GM12891 (cell line): ENCODE results near the gene IDH3G.

ENCODE experiments used
- DNase-seq: peaks from one replicate; pipeline ENCODE4 v3.0.0; 2011; ENCODE audit warnings: low spot score; ENCODE audit not compliant: insufficient read length
- FAIRE-seq: peaks from 2 replicates; lab custom pipeline; 2011; peaks lifted over from hg19 to GRCh38; lab: Jason Lieb, UNC
- PAX5 ChIP-seq: IDR thresholded peaks from 2 replicates; pipeline ENCODE4 v1.6.1; 2011; ENCODE audit warnings: low read length, moderate library complexity, mild to moderate bottlenecking; ENCODE audit not compliant: insufficient read depth, severe bottlenecking
- POLR2A ChIP-seq: IDR thresholded peaks from 2 replicates; pipeline ENCODE4 v1.6.1; 2011; ENCODE audit warnings: low read depth, low read length, control low read depth
- POLR2AphosphoS5 ChIP-seq: IDR thresholded peaks from 2 replicates; pipeline ENCODE4 v1.6.1; 2011; ENCODE audit warnings: low read depth, low read length, control low read depth
- POU2F2 ChIP-seq: IDR thresholded peaks from 2 replicates; pipeline ENCODE4 v1.6.1; 2011; ENCODE audit warnings: low read depth, mild to moderate bottlenecking, control low read depth, low read length, moderate library complexity
- SPI1 ChIP-seq: IDR thresholded peaks from 2 replicates; pipeline ENCODE4 v1.6.1; 2011; ENCODE audit warnings: low read depth, low read length, control low read depth
- TAF1 ChIP-seq: IDR thresholded peaks from 2 replicates; pipeline ENCODE4 v1.6.1; 2011; ENCODE audit warnings: low read depth, low read length, control low read depth

The IDH3G gene

DNA sequence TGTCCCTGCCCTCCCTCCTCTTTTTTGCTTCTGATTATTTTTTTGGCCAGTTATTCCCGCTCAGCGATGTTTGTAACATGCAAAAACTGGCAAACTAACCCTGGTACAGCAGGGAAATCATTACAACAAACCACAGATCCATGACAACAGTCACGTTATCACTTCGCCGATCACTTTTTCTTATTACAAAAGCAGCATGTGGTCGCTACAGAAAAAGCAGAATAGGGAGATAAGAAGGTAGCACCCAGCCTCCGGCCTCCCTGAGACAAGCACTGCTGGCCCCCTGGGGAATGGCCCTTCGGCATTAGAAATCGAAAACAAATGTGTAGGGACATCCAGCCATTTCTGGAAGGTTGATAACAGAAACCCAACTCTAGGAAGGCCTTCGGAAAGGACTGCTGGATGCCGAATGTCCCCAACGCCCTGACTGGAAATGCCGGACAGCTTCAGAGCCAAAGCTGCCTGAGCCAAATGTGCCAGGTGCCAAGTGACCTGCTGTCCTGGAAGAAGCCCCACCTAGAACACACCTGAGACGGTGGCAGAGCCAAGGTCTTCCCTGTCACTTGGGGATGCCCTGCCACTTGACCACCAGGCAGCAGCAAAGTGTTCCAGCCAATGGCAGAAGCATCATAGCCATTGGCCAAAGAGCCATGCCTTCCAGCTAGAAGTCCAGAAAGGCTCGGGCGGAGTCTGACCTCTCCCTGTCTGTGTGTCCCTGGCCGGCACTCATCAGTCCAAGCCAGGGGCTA is 2.9 kb downstream of the IDH3G start:
- TF ChIP-seq POLR2AphosphoS5 (no peak), TAF1 (no peak), POU2F2 (no peak), POLR2A (no peak), PAX5 (no peak), SPI1 (no peak)
- DNase-seq = no peak
- peak; percentile 43 for FAIRE-seq

GRCh38 chrX:153789654-153790053 is 4.5 kb downstream of the IDH3G start:
- DNase-seq (no peak), FAIRE-seq (no peak)
- TF ChIP-seq POU2F2 (no peak), PAX5 (no peak), POLR2AphosphoS5 (no peak), POLR2A (no peak), TAF1 (no peak), SPI1 (no peak)

- DNase-seq (no peak), FAIRE-seq (no peak)
- no peak for TF ChIP-seq POU2F2
- no peak for TF ChIP-seq SPI1
- no peak for TF ChIP-seq TAF1
- no peak for TF ChIP-seq PAX5
- no peak for TF ChIP-seq POLR2A
- no peak for TF ChIP-seq POLR2AphosphoS5
These were observed 7.5 kb downstream of the IDH3G start for GRCh38 chrX:153786669-153787068.

- no peak for FAIRE-seq
- no peak for DNase-seq
These were observed 9.7 kb downstream of the IDH3G start for GRCh38 chrX:153784325-153784967.

DNA sequence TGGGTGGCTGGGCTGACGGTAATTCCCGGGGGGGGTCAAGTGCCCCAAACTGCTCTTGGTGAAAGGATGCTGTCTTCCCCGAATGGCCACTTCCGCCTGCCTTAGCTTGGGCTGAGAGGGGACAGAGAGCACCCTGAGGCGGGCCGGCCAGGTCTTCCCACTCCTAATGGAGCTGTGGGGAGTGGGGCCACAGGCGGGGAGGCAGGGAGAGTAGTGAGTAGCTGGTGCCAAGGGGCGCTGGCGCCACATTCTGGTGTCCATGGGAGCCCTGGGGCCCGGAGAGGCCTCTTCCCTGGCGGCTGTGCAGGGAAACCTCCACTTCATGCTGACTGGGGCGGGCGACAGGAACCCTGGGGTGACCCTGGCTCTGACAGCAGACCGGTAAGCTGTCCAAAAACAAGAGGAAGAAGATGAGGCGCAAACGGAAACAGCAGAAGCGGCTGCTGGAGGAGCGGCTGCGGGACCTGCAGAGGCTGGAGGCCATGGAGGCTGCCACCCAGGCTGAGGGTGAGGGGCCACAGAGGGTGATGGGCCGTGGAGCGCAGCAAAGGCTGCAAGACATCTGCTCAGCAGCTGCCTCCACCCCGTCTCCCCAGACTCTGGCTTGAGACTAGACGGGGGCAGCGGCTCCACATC is 10.7 kb downstream of the IDH3G start:
- DNase-seq (no peak), FAIRE-seq (no peak)
- no peak for TF ChIP-seq PAX5
- TF ChIP-seq TAF1 = no peak
- no peak for TF ChIP-seq POLR2AphosphoS5

More at GRCh38 chrX:153784325-153784967, 9.7 kb downstream of the IDH3G start:
- TF ChIP-seq TAF1 = no peak
- no peak for TF ChIP-seq SPI1
- TF ChIP-seq PAX5 = no peak
- TF ChIP-seq POLR2AphosphoS5 = no peak
- no peak for TF ChIP-seq POU2F2
- TF ChIP-seq POLR2A = no peak

GRCh38 chrX:153782871-153783270 is 11.3 kb downstream of the IDH3G start:
- DNase-seq = no peak
- FAIRE-seq = peak; percentile 47
- TF ChIP-seq PAX5 (no peak), POLR2A (no peak), POLR2AphosphoS5 (no peak), SPI1 (no peak), POU2F2 (no peak), TAF1 (no peak)

DNA sequence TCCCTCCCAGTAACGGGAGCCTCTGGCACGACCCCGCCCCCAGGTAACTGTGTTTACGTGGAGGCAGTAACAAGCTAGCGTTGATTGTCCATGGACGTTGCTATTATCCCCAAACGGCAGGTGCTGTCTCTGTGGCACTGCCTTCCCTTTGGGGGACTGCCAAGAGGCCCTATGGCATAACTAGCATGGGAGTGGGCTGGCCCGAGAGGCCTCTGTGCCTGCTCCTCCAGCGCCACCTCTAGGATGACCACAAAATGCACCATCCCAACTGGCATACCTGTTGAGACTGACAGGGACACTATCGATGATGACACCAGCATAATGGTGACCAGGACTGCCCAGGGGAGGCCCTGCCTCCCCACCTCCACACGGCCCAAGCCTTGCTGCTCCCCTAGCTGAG is 11.9 kb downstream of the IDH3G start:
- FAIRE-seq = no peak
- no peak for DNase-seq
- TF ChIP-seq SPI1 = no peak
- TF ChIP-seq POLR2A = no peak
- TF ChIP-seq TAF1 = no peak
- TF ChIP-seq PAX5 = no peak
- no peak for TF ChIP-seq POLR2AphosphoS5
- no peak for TF ChIP-seq POU2F2

GRCh38 chrX:153781428-153782047 is 12.6 kb downstream of the IDH3G start:
- TF ChIP-seq POLR2AphosphoS5 (no peak), POLR2A (no peak), TAF1 (no peak), PAX5 (no peak), SPI1 (no peak), POU2F2 (no peak)
- DNase-seq (no peak), FAIRE-seq (no peak)
